CD8-positive, alpha-beta memory T cell (primary cell): ENCODE results near the gene TSSC4. TPM values are rescaled to one million over a fixed set of nuclear protein-coding genes. Genes with fewer than 3 reads are reported as not detected.

ENCODE experiments used
- CTCF ChIA-PET: fragments of 350-600 bp; sonication (Branson Sonifier 250); formaldehyde crosslinking; loops from one replicate; lab custom pipeline; 2021; ENCODE audit warnings: antibody characterized with exemption; lab: Charles Lee
- POLR2A ChIA-PET: fragments of 350-600 bp; sonication (Branson Sonifier 250); formaldehyde crosslinking; loops from one replicate; lab custom pipeline; 2021; ENCODE audit warnings: antibody characterized with exemption; lab: Charles Lee
- DNase-seq, 5 donors: peaks; one replicate each; pipeline versions ENCODE4 v3.0.0 to v3.0.0-alpha.2; 2020 to 2022; ENCODE audit warnings: mixed read lengths in 1 of 5
- H3K27ac ChIP-seq: one replicate; pipeline ENCODE4 v1.7.0; 2013; ENCODE audit warnings: low read depth, mild to moderate bottlenecking, low read length, moderate library complexity
- H3K27me3 ChIP-seq: 2 replicates; pipeline ENCODE4 v1.7.0; 2013; ENCODE audit warnings: low read length, mild to moderate bottlenecking; ENCODE audit not compliant: insufficient read depth, poor library complexity, severe bottlenecking
- H3K36me3 ChIP-seq: 2 replicates; pipeline ENCODE4 v1.7.0; 2013; ENCODE audit warnings: mild to moderate bottlenecking, low read length, moderate library complexity; ENCODE audit not compliant: insufficient read depth
- H3K4me1 ChIP-seq: 2 replicates; pipeline ENCODE4 v1.7.0; 2013; ENCODE audit warnings: mild to moderate bottlenecking, low read length, moderate library complexity; ENCODE audit not compliant: insufficient read depth
- H3K4me3 ChIP-seq: 2 replicates; pipeline ENCODE4 v1.7.0; 2013; ENCODE audit warnings: mild to moderate bottlenecking, low read length
- H3K9me3 ChIP-seq: 2 replicates; pipeline ENCODE4 v1.7.0; 2013; ENCODE audit warnings: mild to moderate bottlenecking, low read length
- H3K27ac Mint-ChIP-seq, 8 donors: one replicate each; pipeline ENCODE4 v1.8.0; 2020 to 2021; ENCODE audit warnings: mixed read lengths in 8 of 8, mild to moderate bottlenecking in 6 of 8, inconsistent platforms in 3 of 8, moderate library complexity in 3 of 8
- H3K27me3 Mint-ChIP-seq, 2 donors: one replicate each; pipeline ENCODE4 v1.8.0; 2020 to 2021; ENCODE audit warnings: mixed read lengths in 2 of 2, mild to moderate bottlenecking in 1 of 2, moderate library complexity in 1 of 2
- H3K36me3 Mint-ChIP-seq, 3 donors: one replicate each; pipeline ENCODE4 v1.8.0; 2020 to 2021; ENCODE audit warnings: mixed read lengths in 3 of 3, inconsistent platforms in 1 of 3, mild to moderate bottlenecking in 1 of 3
- H3K4me1 Mint-ChIP-seq, 3 donors: one replicate each; pipeline ENCODE4 v1.8.0; 2020 to 2021; ENCODE audit warnings: mixed read lengths in 3 of 3, inconsistent platforms in 1 of 3, mild to moderate bottlenecking in 1 of 3
- H3K4me3 Mint-ChIP-seq, 7 donors: one replicate each; pipeline ENCODE4 v1.8.0; 2020 to 2021; ENCODE audit warnings: mixed read lengths in 7 of 7, mild to moderate bottlenecking in 6 of 7, moderate library complexity in 4 of 7, inconsistent platforms in 2 of 7
- H3K9me3 Mint-ChIP-seq, 5 donors: one replicate each; pipeline ENCODE4 v1.8.0; 2020 to 2022; ENCODE audit warnings: mixed read lengths in 5 of 5, mild to moderate bottlenecking in 3 of 5, moderate library complexity in 2 of 5, inconsistent platforms in 1 of 5
- polyA plus RNA-seq: library from polyadenylated mRNA; unstranded; fragments of 300-500 nt; fragmentation: Illumina TruSeq; gene quantifications from one replicate; pipeline ENCODE4 v1.2.3, GENCODE V29; 2021
- total RNA-seq, 2 experiments: library from RNA; stranded (reverse); gene quantifications; one replicate each; pipeline ENCODE4 v1.2.3, GENCODE V29; 2021

The TSSC4 gene
- total and polyA plus RNA-seq, 3 experiments from 2014 or later: 79.6 to 85.6 (median 84.1) TPM

- Mint-ChIP-seq H3K36me3 (no peaks in the 10 kb centered on the region), H3K4me1 (no peaks in the 10 kb centered on the region), H3K27me3 (peaks cover 0 to 3% of the 10 kb centered on the region in 2 donors), H3K4me3 (no peak overlapping the region), H3K9me3 (no peaks in the 10 kb centered on the region), H3K27ac (no peak overlapping the region)
- ChIA-PET POLR2A (no interaction called here), CTCF (no interaction called here)
- DNase-seq: no peak
- Histone ChIP-seq H3K4me1 (no peaks in the 10 kb centered on the region), H3K4me3 (no peak overlapping the region), H3K9me3 (no peaks in the 10 kb centered on the region), H3K36me3 (no peaks in the 10 kb centered on the region), H3K27me3 (no peaks in the 10 kb centered on the region), H3K27ac (no peak overlapping the region)
These were observed 33.8 kb upstream of the TSSC4 start for GRCh38 chr11:2366733-2367132.

DNA sequence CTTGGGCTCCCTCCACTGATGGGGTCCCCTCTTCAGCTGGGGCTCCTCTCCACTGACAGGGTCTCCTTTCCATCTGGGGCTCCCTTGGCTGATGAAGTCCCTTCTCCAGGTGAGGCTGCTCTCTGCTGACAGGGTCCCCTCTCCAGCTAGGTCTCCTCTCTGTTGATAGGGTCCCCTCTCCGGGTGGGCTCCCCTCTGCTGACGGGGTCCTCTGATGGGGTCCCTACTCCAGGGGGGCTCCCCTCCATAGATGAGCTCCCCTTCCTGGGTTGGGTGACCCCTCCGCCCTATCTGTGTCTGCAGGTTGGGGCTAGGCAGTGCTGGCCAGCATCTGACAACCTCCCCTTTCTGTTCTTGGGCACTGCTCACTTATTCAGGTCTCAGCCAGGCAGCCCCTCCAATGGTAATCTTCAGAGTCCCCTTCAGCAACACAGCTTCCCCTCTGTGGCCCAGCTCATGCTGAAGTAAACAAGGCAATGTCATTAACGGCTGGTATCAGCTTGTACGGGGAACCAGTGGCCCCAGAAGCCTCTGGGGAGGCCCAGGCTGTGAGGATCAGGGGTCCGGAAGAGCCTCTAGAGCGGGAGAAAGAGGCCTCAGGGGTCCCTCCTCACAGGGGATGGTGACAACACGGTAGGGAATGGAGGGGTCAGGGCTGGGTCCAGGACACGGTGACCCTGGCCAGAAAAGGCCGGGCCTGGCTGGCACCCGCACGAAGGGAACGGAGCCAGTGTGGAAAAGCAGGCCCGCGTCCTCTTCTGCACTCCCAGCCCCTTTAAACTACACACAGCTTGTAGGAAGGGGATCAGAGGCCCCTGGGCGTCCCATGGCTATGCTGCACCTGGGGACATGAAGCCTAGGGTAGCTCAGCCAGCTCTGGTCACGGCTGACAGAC, 33.0 kb upstream of the TSSC4 start:
- Histone ChIP-seq H3K27me3 (no peaks in the 10 kb centered on the region), H3K36me3 (no peaks in the 10 kb centered on the region), H3K4me1 (no peaks in the 10 kb centered on the region), H3K9me3 (no peaks in the 10 kb centered on the region), H3K4me3 (no peak overlapping the region), H3K27ac (no peak overlapping the region)
- Mint-ChIP-seq H3K4me1 (no peaks in the 10 kb centered on the region), H3K36me3 (no peaks in the 10 kb centered on the region), H3K4me3 (no peak overlapping the region), H3K27me3 (peaks cover 0 to 3% of the 10 kb centered on the region in 2 donors), H3K9me3 (no peaks in the 10 kb centered on the region), H3K27ac (no peak overlapping the region)
- POLR2A ChIA-PET: no interaction called here
- CTCF ChIA-PET: no interaction called here
- no peak for DNase-seq

DNA sequence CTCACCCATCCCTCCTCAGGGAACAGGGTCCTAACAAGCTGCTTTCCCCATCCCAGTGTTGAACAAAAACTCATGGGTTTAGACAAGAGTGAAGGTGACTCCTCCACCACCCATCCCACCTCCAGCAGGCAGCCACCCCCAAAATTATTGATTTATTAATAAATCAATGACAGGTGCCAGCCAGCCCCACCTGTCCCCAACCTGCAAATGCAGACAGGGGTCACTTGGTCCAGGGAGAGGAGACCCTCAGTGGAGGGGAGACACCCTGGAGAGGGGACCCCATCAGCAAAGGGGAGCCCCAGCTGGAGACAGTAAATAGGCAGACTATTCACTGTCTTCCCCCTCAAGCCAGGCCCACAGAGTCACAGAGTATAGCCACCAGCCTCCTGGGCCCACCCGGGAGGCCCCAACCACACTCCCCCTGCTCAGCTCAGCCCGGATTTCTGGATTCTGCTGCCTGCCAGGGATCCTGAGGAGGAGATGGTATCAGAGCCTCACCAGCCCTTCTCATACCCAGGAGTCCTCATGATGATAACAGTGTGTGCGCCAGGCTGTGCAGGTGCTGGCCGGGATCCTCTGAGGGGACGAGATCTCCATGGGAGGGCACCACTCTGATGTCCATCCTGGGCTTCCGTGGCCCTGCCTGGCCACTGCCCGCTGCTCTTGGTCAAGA, 32.2 kb upstream of the TSSC4 start:
- peaks cover 0 to 3% of the 10 kb centered on the region in 2 donors for H3K27me3 Mint-ChIP-seq
- CTCF ChIA-PET: no interaction called here
- H3K9me3 ChIP-seq: no peaks in the 10 kb centered on the region
- no peaks in the 10 kb centered on the region for H3K36me3 Mint-ChIP-seq
- H3K9me3 Mint-ChIP-seq: no peaks in the 10 kb centered on the region
- POLR2A ChIA-PET: no interaction called here
- H3K4me3 ChIP-seq: no peak overlapping the region
- H3K27me3 ChIP-seq: no peaks in the 10 kb centered on the region
- no peaks in the 10 kb centered on the region for H3K4me1 Mint-ChIP-seq
- no peak overlapping the region for H3K27ac Mint-ChIP-seq
- DNase-seq: no peak
- H3K4me1 ChIP-seq: no peaks in the 10 kb centered on the region
- no peak overlapping the region for H3K4me3 Mint-ChIP-seq
- no peaks in the 10 kb centered on the region for H3K36me3 ChIP-seq
- no peak overlapping the region for H3K27ac ChIP-seq

- no peaks in the 10 kb centered on the region for H3K27me3 ChIP-seq
- Mint-ChIP-seq H3K27ac (no peak overlapping the region), H3K27me3 (peaks cover 0 to 3% of the 10 kb centered on the region in 2 donors), H3K4me3 (no peak overlapping the region), H3K36me3 (no peaks in the 10 kb centered on the region), H3K9me3 (no peaks in the 10 kb centered on the region), H3K4me1 (no peaks in the 10 kb centered on the region)
- ChIA-PET CTCF (no interaction called here), POLR2A (no interaction called here)
- no peaks in the 10 kb centered on the region for H3K4me1 ChIP-seq
- no peak overlapping the region for H3K27ac ChIP-seq
- DNase-seq: no peak
- no peak overlapping the region for H3K4me3 ChIP-seq
- H3K9me3 ChIP-seq: no peaks in the 10 kb centered on the region
- H3K36me3 ChIP-seq: no peaks in the 10 kb centered on the region
These were observed 31.7 kb upstream of the TSSC4 start for GRCh38 chr11:2368851-2369180.

- H3K4me3 Mint-ChIP-seq: no peak overlapping the region
- H3K4me1 Mint-ChIP-seq: no peaks in the 10 kb centered on the region
- no peaks in the 10 kb centered on the region for H3K9me3 Mint-ChIP-seq
- Histone ChIP-seq H3K27ac (no peak overlapping the region), H3K36me3 (no peaks in the 10 kb centered on the region), H3K9me3 (no peaks in the 10 kb centered on the region), H3K4me1 (no peaks in the 10 kb centered on the region), H3K27me3 (no peaks in the 10 kb centered on the region), H3K4me3 (no peak overlapping the region)
- H3K27ac Mint-ChIP-seq: no peak overlapping the region
- peaks cover 0 to 3% of the 10 kb centered on the region in 2 donors for H3K27me3 Mint-ChIP-seq
- no peaks in the 10 kb centered on the region for H3K36me3 Mint-ChIP-seq
- ChIA-PET CTCF (no interaction called here), POLR2A (no interaction called here)
- no peak for DNase-seq
These were observed 31.2 kb upstream of the TSSC4 start for GRCh38 chr11:2369320-2369719.

- Mint-ChIP-seq H3K9me3 (no peaks in the 10 kb centered on the region), H3K27ac (no peak overlapping the region), H3K27me3 (peaks cover 0 to 3% of the 10 kb centered on the region in 2 donors), H3K36me3 (no peaks in the 10 kb centered on the region), H3K4me3 (no peak overlapping the region), H3K4me1 (no peaks in the 10 kb centered on the region)
- Histone ChIP-seq H3K36me3 (no peaks in the 10 kb centered on the region), H3K27me3 (no peaks in the 10 kb centered on the region), H3K27ac (no peak overlapping the region), H3K4me1 (no peaks in the 10 kb centered on the region), H3K9me3 (no peaks in the 10 kb centered on the region), H3K4me3 (no peak overlapping the region)
- POLR2A ChIA-PET: no interaction called here
- DNase-seq: no peak
- CTCF ChIA-PET: no interaction called here
These were observed 30.7 kb upstream of the TSSC4 start for GRCh38 chr11:2369896-2370295.

DNA sequence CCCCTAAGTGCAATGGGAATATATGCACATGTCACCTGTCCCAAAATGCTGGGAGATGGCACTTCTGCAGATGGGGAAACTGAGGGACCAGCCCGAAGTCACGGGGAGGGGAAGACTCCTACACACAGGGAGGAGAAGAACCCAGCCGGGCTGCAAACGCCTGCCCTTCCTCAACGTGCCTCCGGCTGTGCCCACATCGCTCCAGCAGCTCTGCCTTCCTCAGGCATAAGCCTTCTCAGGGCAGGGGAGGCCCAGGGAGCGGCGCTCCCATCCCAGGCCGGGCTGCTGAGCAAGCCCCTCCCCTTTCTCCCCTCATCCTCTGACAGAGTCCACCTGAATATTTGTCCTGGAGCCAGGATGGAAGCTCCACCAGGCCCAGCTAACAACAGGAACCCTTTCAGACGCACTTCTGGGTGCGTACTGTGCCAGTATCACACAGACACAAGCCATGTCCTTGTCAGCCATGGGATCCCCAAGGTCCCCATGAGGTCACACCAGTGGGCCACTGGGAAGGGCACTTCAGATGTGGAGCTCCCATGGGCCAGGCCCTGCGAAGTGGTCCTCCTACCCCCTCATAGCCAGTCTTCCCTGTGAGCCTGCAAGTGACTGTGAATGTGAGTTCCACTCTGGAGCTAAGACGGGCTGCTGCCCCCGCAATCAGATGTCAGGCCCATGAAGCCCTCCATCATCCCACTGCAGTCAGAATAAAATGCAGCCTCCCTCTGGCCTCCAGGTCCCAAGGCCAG, 25.9 kb upstream of the TSSC4 start:
- no peak overlapping the region for H3K27ac ChIP-seq

More for the DNA sequence above, 25.9 kb upstream of the TSSC4 start:
- Histone ChIP-seq H3K4me3 (no peak overlapping the region), H3K9me3 (no peaks in the 10 kb centered on the region), H3K4me1 (peaks cover 19% of the 10 kb centered on the region), H3K36me3 (no peaks in the 10 kb centered on the region), H3K27me3 (no peaks in the 10 kb centered on the region)
- Mint-ChIP-seq H3K4me1 (peaks cover 5 to 19% (median 9%) of the 10 kb centered on the region in 3 donors), H3K27ac (peak overlapping the region in 1 of 8 donors; percentile 97), H3K36me3 (peaks cover 0 to 7% (median 0%) of the 10 kb centered on the region in 3 donors), H3K9me3 (no peaks in the 10 kb centered on the region), H3K27me3 (peaks cover 0 to 4% of the 10 kb centered on the region in 2 donors), H3K4me3 (peak overlapping the region in 1 of 7 donors; percentile 46)
- CTCF ChIA-PET: interaction anchor here (1.3 to 1.5 kb wide), 2 partner anchors 46 to 68 kb away, joined by 4 to 5 read pairs; no protein-coding TSS in a partner anchor
- POLR2A ChIA-PET: interaction anchor here (0.5 to 0.7 kb wide), 2 partner anchors 9 to 35 kb away, joined by 3 to 4 read pairs; no protein-coding TSS in a partner anchor
- no peak for DNase-seq
